ENCODE results near the gene RAET1L. TPM values are rescaled to one million over a fixed set of nuclear protein-coding genes. Genes with fewer than 3 reads are reported as not detected.

RAET1L gene
- total and polyA plus RNA-seq, 10 of the 15 experiments (the other 5 are each of a cell fraction or from before 2014, with no cell fraction given): not detected

- POLR2A ChIA-PET: no interaction called here
- in situ Hi-C loops (cut with MboI): no loop called here
- Histone ChIP-seq H3K27ac (ENCODE audit: control insufficient read depth, insufficient read depth) (no peak overlapping the region), H3K27me3 (replicated peaks in 1 of 2; ENCODE audit: control insufficient read depth in 2 of 2, insufficient read depth in 2 of 2, low read length in 1 of 2) (peaks cover 11 to 15% of the 10 kb centered on the region in 2 experiments), H4K20me1 (ENCODE audit: control insufficient read depth, insufficient read depth) (no peaks in the 10 kb centered on the region), H2AFZ (ENCODE audit: control insufficient read depth, low read depth, low read length) (no peak overlapping the region), H3K4me2 (ENCODE audit: control insufficient read depth, insufficient read depth) (no peak overlapping the region), H3K4me1 (ENCODE audit: control insufficient read depth, insufficient read depth, low read length) (no peaks in the 10 kb centered on the region), H3K9ac (ENCODE audit: control insufficient read depth, insufficient read depth, low read length) (no peak overlapping the region), H3K36me3 (ENCODE audit: control insufficient read depth in 2 of 2, insufficient read depth in 2 of 2, low read length in 1 of 2) (no peaks in the 10 kb centered on the region), H3K9me3 (replicated peaks; ENCODE audit: control insufficient read depth, insufficient read depth, low read length) (no peaks in the 10 kb centered on the region), H3K79me2 (ENCODE audit: control insufficient read depth, insufficient read depth, low read length) (no peaks in the 10 kb centered on the region), H3K4me3 (no peak overlapping the region)
- intact Hi-C loops (cut with micrococcal nuclease; ENCODE audit: unreplicated experiment): no loop called here
- DNase-seq (ENCODE audit: low read depth, low spot score) (no peak), FAIRE-seq (no peak), ATAC-seq (no peak)
- no peak for TF ChIP-seq REST (IDR thresholded peaks at IDR 0.05; ENCODE audit: low read depth, low read length)
- TF ChIP-seq NR2C1 (IDR thresholded peaks at IDR 0.05): no peak
- TF ChIP-seq USF1 (IDR thresholded peaks at IDR 0.05; ENCODE audit: borderline replicate concordance, extremely low read length, insufficient read depth, low read depth, low read length): no peak
- no peak for TF ChIP-seq RFX5 (IDR thresholded peaks at IDR 0.05; ENCODE audit: low read depth, low read length)
- no peak for TF ChIP-seq NFXL1 (IDR thresholded peaks at IDR 0.05; ENCODE audit: borderline replicate concordance)
- no peak for TF ChIP-seq CHD4 (IDR thresholded peaks at IDR 0.05)
- TF ChIP-seq JUND (IDR thresholded peaks at IDR 0.05; ENCODE audit: low read depth, low read length): no peak
- CTCF ChIA-PET: interaction anchor here (1.3 kb wide), 1 partner anchor 359 kb away, joined by 3 read pairs; no protein-coding TSS in a partner anchor
- 1% methylated on average over 5 of the region's 5 CpGs for WGBS (ENCODE audit: insufficient coverage, insufficient replicate concordance, low lambda C conversion rate, missing lambda C conversion rate)
- SMC1A ChIA-PET (ENCODE audit: uncharacterized antibody, unreplicated experiment): no interaction called here
- RAD21 ChIA-PET (ENCODE audit: unreplicated experiment): no interaction called here
- no TSS peak for BruUV-seq (replicated peaks)
Measured at GRCh38 chr6:150036081-150036480, 10.7 kb upstream of the RAET1L start.
